Smooth muscle cell (in vitro differentiated cells): ENCODE data around the gene KBTBD13. TPM values are rescaled to one million over a fixed set of nuclear protein-coding genes. Genes with fewer than 3 reads are reported as not detected.

Experiments
- DNase-seq: peaks from one replicate; lab custom pipeline; 2025; ENCODE audit not compliant: unreplicated experiment; lab: John Stamatoyannopoulos, UW
- H2AFZ ChIP-seq: fragments of 200-600 bp; sonication (generic); 2 replicates; pipeline ENCODE4 v1.6.0; 2016; ENCODE audit warnings: antibody characterized with exemption, low read depth, mild to moderate bottlenecking
- H3F3A ChIP-seq: fragments of 200-600 bp; sonication (generic); 2 replicates; pipeline ENCODE4 v1.6.0; 2017; ENCODE audit warnings: antibody characterized with exemption, low read depth
- H3K27ac ChIP-seq: fragments of 200-600 bp; sonication (generic); 2 replicates; pipeline ENCODE4 v1.5.1; 2016; ENCODE audit warnings: low read depth, mild to moderate bottlenecking
- H3K27me3 ChIP-seq: fragments of 200-600 bp; sonication (generic); 2 replicates; pipeline ENCODE4 v1.6.1; 2016; ENCODE audit warnings: low read depth, mild to moderate bottlenecking
- H3K36me3 ChIP-seq: fragments of 200-600 bp; sonication (generic); 2 replicates; pipeline ENCODE4 v1.5.1; 2016; ENCODE audit warnings: low read depth
- H3K4me1 ChIP-seq: fragments of 200-600 bp; sonication (generic); 2 replicates; pipeline ENCODE4 v1.5.1; 2016; ENCODE audit warnings: low read depth
- H3K4me2 ChIP-seq: fragments of 200-600 bp; sonication (generic); 2 replicates; pipeline ENCODE4 v1.6.0; 2016; ENCODE audit warnings: mild to moderate bottlenecking
- H3K4me3 ChIP-seq: fragments of 200-600 bp; sonication (generic); 2 replicates; pipeline ENCODE4 v1.5.1; 2016; ENCODE audit warnings: mild to moderate bottlenecking
- H3K79me2 ChIP-seq: fragments of 200-600 bp; sonication (generic); 2 replicates; pipeline ENCODE4 v1.6.0; 2016; ENCODE audit warnings: low read depth, mild to moderate bottlenecking
- H3K9ac ChIP-seq: fragments of 200-600 bp; sonication (generic); 2 replicates; pipeline ENCODE4 v1.6.0; 2016; ENCODE audit warnings: low read depth
- H3K9me3 ChIP-seq: fragments of 200-600 bp; sonication (generic); replicated peaks from 2 replicates; pipeline ENCODE4 v1.5.1; 2016; ENCODE audit warnings: low read depth
- H4K20me1 ChIP-seq: fragments of 200-600 bp; sonication (generic); 2 replicates; pipeline ENCODE4 v1.6.0; 2016; ENCODE audit warnings: low read depth
- WGBS: methylation state at CpG from one replicate; pipeline ENCODE4 v1.1.7; 2016; ENCODE audit warnings: low lambda C conversion rate; 5-methylcytosine and 5-hydroxymethylcytosine counted together
- polyA plus RNA-seq: library from polyadenylated mRNA; unstranded; fragments of >200 nt; fragmentation: Nextera tagmentation; extraction: Ambion mirVana; gene quantifications from 2 replicates; pipeline ENCODE4 v1.2.1, GENCODE V29; 2016
- small RNA-seq: library from RNA; depleted of rRNA; stranded (forward); fragments of <200 nt; gene quantifications from one replicate; pipeline ENCODE3, GENCODE V24; 2014
- total RNA-seq: library from RNA; depleted of rRNA; stranded (reverse); fragments of >200 nt; gene quantifications from 2 replicates; pipeline ENCODE4 v1.2.3, GENCODE V29; 2014
- TF ChIP-seq, protein P1 (sequence below): fragments of 200-600 bp; sonication (generic); IDR thresholded peaks from 2 replicates; pipeline ENCODE4 v1.5.1; 2017; ENCODE audit warnings: borderline replicate concordance, mild to moderate bottlenecking, antibody characterized with exemption; ENCODE audit not compliant: insufficient read depth, poor library complexity, severe bottlenecking

Gene KBTBD13
- total and polyA plus RNA-seq, 2 experiments from 2014 or later, result 0.11 TPM; not detected in 1

DNA sequence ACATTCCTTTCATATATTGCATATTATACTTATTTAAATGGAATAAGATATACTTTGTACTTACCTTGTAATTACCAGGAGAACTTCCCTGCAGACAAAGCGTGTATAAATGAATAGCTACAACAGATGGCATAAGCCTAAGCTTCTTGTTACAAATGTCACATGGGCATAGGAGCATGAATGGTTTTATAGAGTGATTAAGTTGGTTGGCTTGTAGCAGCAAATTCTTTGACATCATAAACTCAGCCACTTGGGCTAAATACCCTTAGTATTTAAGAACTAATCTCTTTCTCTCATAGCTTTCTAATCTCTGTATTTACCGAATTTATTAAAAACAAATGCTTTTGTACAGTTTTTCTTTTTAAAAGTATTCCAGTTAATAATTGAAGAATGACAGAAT, 38.5 kb downstream of the KBTBD13 start, which contains the start of gene UBAP1L:
Gene UBAP1L (minus strand): TSS at position 115 of the 400 bp plus-strand sequence. CDS start 8,985 bp downstream, outside the sequence.
- Histone ChIP-seq H4K20me1 (peaks cover 14% of the 10 kb centered on the region), H3K27ac (no peak within 1 kb of the TSS), H3K4me1 (no peaks in the 10 kb centered on the region), H3K4me2 (no peak within 1 kb of the TSS), H3K27me3 (no peaks in the 10 kb centered on the region), H3K36me3 (peaks cover 28% of the 10 kb centered on the region), H2AFZ (no peak within 1 kb of the TSS), H3K4me3 (no peak within 1 kb of the TSS), H3F3A (peaks cover 24% of the 10 kb centered on the region), H3K9ac (no peak within 1 kb of the TSS), H3K9me3 (no peaks in the 10 kb centered on the region), H3K79me2 (no peaks in the 10 kb centered on the region)
- WGBS, result 91% methylated on average over 2 of the region's 2 CpGs
- no peak for DNase-seq
- TF ChIP-seq, protein P1, sequence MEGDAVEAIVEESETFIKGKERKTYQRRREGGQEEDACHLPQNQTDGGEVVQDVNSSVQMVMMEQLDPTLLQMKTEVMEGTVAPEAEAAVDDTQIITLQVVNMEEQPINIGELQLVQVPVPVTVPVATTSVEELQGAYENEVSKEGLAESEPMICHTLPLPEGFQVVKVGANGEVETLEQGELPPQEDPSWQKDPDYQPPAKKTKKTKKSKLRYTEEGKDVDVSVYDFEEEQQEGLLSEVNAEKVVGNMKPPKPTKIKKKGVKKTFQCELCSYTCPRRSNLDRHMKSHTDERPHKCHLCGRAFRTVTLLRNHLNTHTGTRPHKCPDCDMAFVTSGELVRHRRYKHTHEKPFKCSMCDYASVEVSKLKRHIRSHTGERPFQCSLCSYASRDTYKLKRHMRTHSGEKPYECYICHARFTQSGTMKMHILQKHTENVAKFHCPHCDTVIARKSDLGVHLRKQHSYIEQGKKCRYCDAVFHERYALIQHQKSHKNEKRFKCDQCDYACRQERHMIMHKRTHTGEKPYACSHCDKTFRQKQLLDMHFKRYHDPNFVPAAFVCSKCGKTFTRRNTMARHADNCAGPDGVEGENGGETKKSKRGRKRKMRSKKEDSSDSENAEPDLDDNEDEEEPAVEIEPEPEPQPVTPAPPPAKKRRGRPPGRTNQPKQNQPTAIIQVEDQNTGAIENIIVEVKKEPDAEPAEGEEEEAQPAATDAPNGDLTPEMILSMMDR, result no peak

DNA sequence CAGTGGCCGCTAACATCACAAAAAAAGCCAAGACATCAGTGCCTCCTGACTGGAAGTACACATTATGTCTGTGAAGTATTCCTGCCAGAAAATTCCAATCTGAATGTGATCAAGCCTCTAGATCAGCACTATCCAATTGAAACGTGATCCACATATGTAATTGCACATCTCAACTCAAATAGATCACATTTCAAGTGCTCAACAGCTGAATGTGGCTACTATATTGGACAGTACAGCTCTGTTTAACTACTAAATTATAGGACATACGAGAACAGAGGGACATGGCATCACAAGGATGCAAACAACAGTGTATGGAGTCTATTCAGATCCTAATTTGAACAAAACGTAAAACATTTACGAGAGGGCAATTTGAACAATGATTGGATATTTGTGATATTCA, 39.0 kb downstream of the KBTBD13 start:
- Histone ChIP-seq H3K9me3 (no peaks in the 10 kb centered on the region), H3K9ac (no peak overlapping the region), H3K36me3 (peaks cover 28% of the 10 kb centered on the region), H3F3A (peaks cover 24% of the 10 kb centered on the region), H3K27ac (no peak overlapping the region), H3K4me1 (no peaks in the 10 kb centered on the region), H3K4me2 (no peak overlapping the region), H3K79me2 (no peaks in the 10 kb centered on the region), H3K4me3 (no peak overlapping the region), H4K20me1 (peaks cover 19% of the 10 kb centered on the region), H3K27me3 (no peaks in the 10 kb centered on the region), H2AFZ (no peak overlapping the region)
- WGBS, result 88% methylated on average over 5 of the region's 5 CpGs
- TF ChIP-seq, protein P1, result no peak
- DNase-seq, result no peak

Small RNA genes within 50 kb of the gene (small RNA-seq; reads per million reads assigned to genes)
- not detected for gene AC013553.1

Other genes with a start within 250 kb of the KBTBD13 start
- 7.9 and 13.7 TPM in 2 replicates for gene PLEKHO2, start 234.8 kb upstream of the KBTBD13 start, total RNA-seq
- 16.3 and 20.0 TPM in 2 replicates for gene PLEKHO2, start 234.8 kb upstream of the KBTBD13 start, polyA plus RNA-seq
- 1.3 and 1.7 TPM in 2 replicates for gene ANKDD1A, start 164.8 kb upstream of the KBTBD13 start, total RNA-seq
- gene ANKDD1A, start 164.8 kb upstream of the KBTBD13 start, polyA plus RNA-seq, result 2.8 and 5.6 TPM in 2 replicates
- gene SPG21, start 86.8 kb upstream of the KBTBD13 start, total RNA-seq, result 84.8 and 94.4 TPM in 2 replicates
- 95.0 and 110 TPM in 2 replicates for gene SPG21, start 86.8 kb upstream of the KBTBD13 start, polyA plus RNA-seq
- 16.8 and 19.9 TPM in 2 replicates for gene MTFMT, start 47.1 kb upstream of the KBTBD13 start, total RNA-seq
- gene MTFMT, start 47.1 kb upstream of the KBTBD13 start, polyA plus RNA-seq, result 11.3 and 15.5 TPM in 2 replicates
- gene SLC51B, start 31.4 kb upstream of the KBTBD13 start, total RNA-seq, result not detected in 2 replicates
- not detected in 2 replicates for gene SLC51B, start 31.4 kb upstream of the KBTBD13 start, polyA plus RNA-seq
- 8.7 and 11.8 TPM in 2 replicates for gene RASL12, start 8.8 kb upstream of the KBTBD13 start, total RNA-seq
- gene RASL12, start 8.8 kb upstream of the KBTBD13 start, polyA plus RNA-seq, result 14.6 and 15.0 TPM in 2 replicates
- gene UBAP1L, start 38.5 kb downstream of the KBTBD13 start, total RNA-seq, result 0.90 and 1.0 TPM in 2 replicates
- gene UBAP1L, start 38.5 kb downstream of the KBTBD13 start, polyA plus RNA-seq, result 1.2 and 3.1 TPM in 2 replicates
- 13.4 and 14.3 TPM in 2 replicates for gene PDCD7, start 57.1 kb downstream of the KBTBD13 start, total RNA-seq
- 10.4 and 11.6 TPM in 2 replicates for gene PDCD7, start 57.1 kb downstream of the KBTBD13 start, polyA plus RNA-seq
- 34.8 and 46.6 TPM in 2 replicates for gene CLPX, start 108.6 kb downstream of the KBTBD13 start, total RNA-seq
- 21.7 and 21.8 TPM in 2 replicates for gene CLPX, start 108.6 kb downstream of the KBTBD13 start, polyA plus RNA-seq
- 84.4 and 114 TPM in 2 replicates for gene CILP, start 134.7 kb downstream of the KBTBD13 start, total RNA-seq
- 87.9 and 125 TPM in 2 replicates for gene CILP, start 134.7 kb downstream of the KBTBD13 start, polyA plus RNA-seq
- gene PARP16, start 210.1 kb downstream of the KBTBD13 start, total RNA-seq, result 6.0 and 10.0 TPM in 2 replicates
- 11.7 and 15.1 TPM in 2 replicates for gene PARP16, start 210.1 kb downstream of the KBTBD13 start, polyA plus RNA-seq
- not detected in 2 replicates for gene RNU5A-1, start 219.3 kb downstream of the KBTBD13 start, total RNA-seq
- gene RNU5A-1, start 219.3 kb downstream of the KBTBD13 start, polyA plus RNA-seq, result not detected in 2 replicates
- not detected in 2 replicates for gene RNU5B-1, start 227.9 kb downstream of the KBTBD13 start, total RNA-seq
- not detected in 2 replicates for gene RNU5B-1, start 227.9 kb downstream of the KBTBD13 start, polyA plus RNA-seq